Colonic mucosa (tissue), 4 donors: ENCODE data around the gene PTPRN2. TPM values are rescaled to one million over a fixed set of nuclear protein-coding genes. Genes with fewer than 3 reads are reported as not detected.

Source experiments
- DNase-seq: peaks from one replicate; pipeline ENCODE4 v3.0.0-alpha.2; 2020
- H3K27ac ChIP-seq: fragments of 200-600 bp; one replicate; pipeline ENCODE4 v1.8.0; 2021
- H3K27me3 ChIP-seq: fragments of 200-600 bp; one replicate; pipeline ENCODE4 v1.8.0; 2021
- H3K36me3 ChIP-seq: fragments of 200-600 bp; one replicate; pipeline ENCODE4 v1.8.0; 2021
- H3K4me1 ChIP-seq: fragments of 200-600 bp; one replicate; pipeline ENCODE4 v1.8.0; 2021; ENCODE audit warnings: mild to moderate bottlenecking
- H3K4me3 ChIP-seq: fragments of 200-600 bp; one replicate; pipeline ENCODE4 v1.8.0; 2021
- H3K9ac ChIP-seq, 2 donors: one replicate each; pipeline ENCODE4 v1.7.0; 2013; ENCODE audit warnings: control low read depth in 2 of 2, low read depth in 2 of 2, low read length in 2 of 2
- H3K9me3 ChIP-seq: fragments of 200-600 bp; one replicate; pipeline ENCODE4 v1.8.0; 2021
- intact Hi-C: fragments of 100-400 bp; cut with DNase I; formaldehyde crosslinking; loops from one replicate; pipeline ENCODE4 v1.14.1; 2022
- total RNA-seq, 2 donors: library from RNA; stranded (reverse); fragmentation: NEBNext Ultra II Directional in 1 of 2; extraction: Animal tissue kit (Norgen Biotek cat#: 25700) in 1 of 2; gene quantifications; one replicate each; pipeline ENCODE4 v1.2.1, GENCODE V29; 2021
- TF ChIP-seq, protein P1 (sequence below): fragments of 200-600 bp; IDR thresholded peaks from one replicate; pipeline ENCODE4 v1.8.0; 2022; ENCODE audit warnings: antibody characterized with exemption, mild to moderate bottlenecking
- donor health status: healthy.
- donor health status: DM: no; HTN: no; CAD: no.
- donor health status: DM: no; HTN: no; CAD: no.

The PTPRN2 gene
- total RNA-seq, 2 donors from 2014 or later = 14.7 to 21.6 TPM

GRCh38 chr7:158075633-158076001, 512.0 kb downstream of the PTPRN2 start:
- Histone ChIP-seq H3K36me3 (no peaks in the 10 kb centered on the region), H3K27me3 (no peaks in the 10 kb centered on the region), H3K4me3 (no peak overlapping the region), H3K9me3 (no peaks in the 10 kb centered on the region), H3K4me1 (no peaks in the 10 kb centered on the region), H3K9ac (no peak overlapping the region), H3K27ac (no peak overlapping the region)
- intact Hi-C loops = no loop called here
- TF ChIP-seq, protein P1, sequence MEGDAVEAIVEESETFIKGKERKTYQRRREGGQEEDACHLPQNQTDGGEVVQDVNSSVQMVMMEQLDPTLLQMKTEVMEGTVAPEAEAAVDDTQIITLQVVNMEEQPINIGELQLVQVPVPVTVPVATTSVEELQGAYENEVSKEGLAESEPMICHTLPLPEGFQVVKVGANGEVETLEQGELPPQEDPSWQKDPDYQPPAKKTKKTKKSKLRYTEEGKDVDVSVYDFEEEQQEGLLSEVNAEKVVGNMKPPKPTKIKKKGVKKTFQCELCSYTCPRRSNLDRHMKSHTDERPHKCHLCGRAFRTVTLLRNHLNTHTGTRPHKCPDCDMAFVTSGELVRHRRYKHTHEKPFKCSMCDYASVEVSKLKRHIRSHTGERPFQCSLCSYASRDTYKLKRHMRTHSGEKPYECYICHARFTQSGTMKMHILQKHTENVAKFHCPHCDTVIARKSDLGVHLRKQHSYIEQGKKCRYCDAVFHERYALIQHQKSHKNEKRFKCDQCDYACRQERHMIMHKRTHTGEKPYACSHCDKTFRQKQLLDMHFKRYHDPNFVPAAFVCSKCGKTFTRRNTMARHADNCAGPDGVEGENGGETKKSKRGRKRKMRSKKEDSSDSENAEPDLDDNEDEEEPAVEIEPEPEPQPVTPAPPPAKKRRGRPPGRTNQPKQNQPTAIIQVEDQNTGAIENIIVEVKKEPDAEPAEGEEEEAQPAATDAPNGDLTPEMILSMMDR = no peak
- DNase-seq = no peak

GRCh38 chr7:158074896-158075632, 512.6 kb downstream of the PTPRN2 start:
- Histone ChIP-seq H3K4me1 (no peaks in the 10 kb centered on the region), H3K9me3 (no peaks in the 10 kb centered on the region), H3K9ac (no peak overlapping the region), H3K36me3 (no peaks in the 10 kb centered on the region), H3K27ac (no peak overlapping the region), H3K27me3 (no peaks in the 10 kb centered on the region), H3K4me3 (no peak overlapping the region)
- TF ChIP-seq, protein P1 = no peak
- intact Hi-C loops = no loop called here
- DNase-seq = no peak

DNA sequence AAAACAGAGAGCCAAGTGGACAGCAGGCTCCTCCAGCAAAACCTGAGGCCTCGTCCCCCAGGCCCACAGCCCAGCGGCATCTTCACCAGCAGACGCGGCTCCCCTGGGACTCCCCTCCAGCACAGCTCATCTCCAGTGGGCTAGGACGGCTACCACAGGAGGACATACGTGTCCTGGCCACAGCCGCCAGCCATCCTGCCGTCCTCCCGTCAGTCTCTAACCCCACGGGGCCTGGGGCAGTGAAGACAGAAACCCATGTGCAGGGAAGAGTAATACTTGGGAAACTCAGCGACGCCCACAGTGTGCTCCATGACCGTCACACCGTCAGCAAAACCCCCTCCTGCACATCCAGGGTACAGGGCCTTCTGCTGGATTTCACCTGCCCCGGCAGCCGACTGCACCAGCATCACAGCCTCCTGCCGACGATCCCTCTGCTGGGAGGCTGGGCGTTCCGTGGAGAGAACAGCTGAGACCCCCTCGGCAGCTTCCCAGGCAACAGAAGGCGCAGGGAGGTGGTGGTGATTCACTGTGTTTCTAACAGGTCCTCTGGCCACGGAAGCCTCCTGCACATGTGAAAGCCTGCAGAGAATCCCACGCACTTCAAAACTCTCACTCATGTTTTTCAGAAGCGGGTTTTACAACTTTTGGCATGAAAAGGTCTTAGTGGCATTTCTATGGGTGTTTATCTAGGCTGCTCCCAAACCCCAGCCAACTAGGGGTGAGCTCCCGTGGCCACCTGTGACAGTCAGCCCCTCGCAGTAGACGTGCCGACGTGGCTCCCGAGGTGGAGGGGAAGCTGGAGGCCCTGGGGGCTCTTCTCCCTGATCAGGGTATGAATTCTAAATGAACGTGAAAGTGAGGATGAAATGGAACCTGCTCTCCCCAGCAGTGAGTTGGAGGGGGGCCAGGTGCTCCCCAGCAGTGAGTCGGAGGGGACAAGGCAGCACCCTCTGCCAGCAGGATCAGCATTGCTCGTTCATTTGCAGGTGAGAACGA, 513.5 kb downstream of the PTPRN2 start:
- Histone ChIP-seq H3K9ac (no peak overlapping the region), H3K36me3 (no peaks in the 10 kb centered on the region), H3K27me3 (no peaks in the 10 kb centered on the region), H3K4me1 (no peaks in the 10 kb centered on the region), H3K4me3 (no peak overlapping the region), H3K9me3 (no peaks in the 10 kb centered on the region), H3K27ac (no peak overlapping the region)
- no peak for DNase-seq
- TF ChIP-seq, protein P1 = no peak
- intact Hi-C loops = no loop called here

- Histone ChIP-seq H3K4me1 (no peaks in the 10 kb centered on the region), H3K36me3 (no peaks in the 10 kb centered on the region), H3K27ac (no peak overlapping the region), H3K27me3 (no peaks in the 10 kb centered on the region), H3K9ac (no peak overlapping the region), H3K4me3 (no peak overlapping the region), H3K9me3 (no peaks in the 10 kb centered on the region)
- TF ChIP-seq, protein P1 = no peak
- no peak for DNase-seq
- intact Hi-C loops = no loop called here
These were observed 514.5 kb downstream of the PTPRN2 start for GRCh38 chr7:158072991-158073730.
